Motor neuron (in vitro differentiated cells): Measurements from ENCODE around the gene FAM219A. TPM values are rescaled to one million over a fixed set of nuclear protein-coding genes. Genes with fewer than 3 reads are reported as not detected.
"Not testable (repeated sequence)": the region's sequence is repeated elsewhere in the genome, so short reads cannot be mapped to it uniquely, and the experiment has no call there.

Source experiments
- ATAC-seq, 8 experiments: fragments of 200-7000 bp; cut with Tn5 transposase; replicated peaks in 6 of 8; 2 replicates each; pipeline ENCODE4 v1.8.0; 2021; ENCODE audit warnings: mild to moderate bottlenecking in 8 of 8, moderate library complexity in 8 of 8
- H3K27ac ChIP-seq, 2 donors: fragments of 250-450 bp; sonication (Bioruptor Pico); 2 replicates each; pipeline ENCODE4 v1.9.0; 2021; ENCODE audit warnings: antibody characterized with exemption in 2 of 2, mild to moderate bottlenecking in 2 of 2, moderate library complexity in 1 of 2
- H3K4me1 ChIP-seq, 2 donors: fragments of 250-450 bp; sonication (Bioruptor Pico); replicated peaks in 1 of 2; 2 replicates each; pipeline ENCODE4 v1.6.1; 2021; ENCODE audit warnings: antibody characterized with exemption in 2 of 2, mild to moderate bottlenecking in 2 of 2, moderate library complexity in 1 of 2
- H3K4me3 ChIP-seq, 5 donors: fragments of 250-450 bp; sonication (Bioruptor Pico); 2 replicates each; pipeline ENCODE4 v1.9.0; 2021; ENCODE audit warnings: antibody characterized with exemption in 5 of 5, mild to moderate bottlenecking in 5 of 5, moderate library complexity in 4 of 5
- WGBS, 10 experiments: fragments of 450-650 bp; shearing (Covaris generic); methylation state at CpG; one replicate each; pipeline ENCODE4 v1.0.0; 2022; 5-methylcytosine and 5-hydroxymethylcytosine counted together
- in situ Hi-C, 9 experiments: fragments of 400-800 bp; cut with MboI; loops; one replicate each; pipeline ENCODE4 v1.15.0; 2021; ENCODE audit warnings: low sequenced_read_pairs in 9 of 9, low pct_unique_long_range_greater_than_20kb in 2 of 9; ENCODE audit not compliant: unreplicated experiment in 9 of 9
- total RNA-seq, 8 experiments: library from RNA; unstranded; fragments of 300-600 nt; gene quantifications; 2 replicates each; pipeline versions ENCODE4 v1.2.3 to v1.2.4, GENCODE V29; 2022

The FAM219A gene
- total RNA-seq, 8 experiments from 2014 or later: 7.5 to 55.6 (median 41.0) TPM

- ATAC-seq: no peak
- in situ Hi-C loops: loop anchor here in 2 of 9 experiments (10.0 kb wide), 2 partner anchors 64 to 94 kb away; no protein-coding TSS in a partner anchor
- Histone ChIP-seq H3K4me1 (peaks cover 10 to 19% of the 10 kb centered on the region in 2 donors), H3K27ac (no peak overlapping the region), H3K4me3 (no peak overlapping the region)
- WGBS, 10 experiments: 0 to 100% (median 58%) methylated on average over 1 to 3 of the region's 3 CpGs; no CpG with 5 or more reads in 4 of the 10 experiments
Measured at GRCh38 chr9:34498553-34498952, 40.2 kb upstream of the FAM219A start.

- ATAC-seq: no peak
- Histone ChIP-seq H3K4me3 (no peak overlapping the region), H3K27ac (no peak overlapping the region), H3K4me1 (peaks cover 2 to 4% of the 10 kb centered on the region in 2 donors)
- in situ Hi-C loops: loop anchor here in 2 of 9 experiments (10.0 kb wide), 2 partner anchors 61 to 91 kb away; no protein-coding TSS in a partner anchor
- 59 to 96% (median 84%) methylated on average over 1 to 6 of the region's 6 CpGs; no CpG with 5 or more reads in 2 of the 10 experiments for WGBS, 10 experiments
Measured at GRCh38 chr9:34496149-34496712, 37.9 kb upstream of the FAM219A start.

DNA sequence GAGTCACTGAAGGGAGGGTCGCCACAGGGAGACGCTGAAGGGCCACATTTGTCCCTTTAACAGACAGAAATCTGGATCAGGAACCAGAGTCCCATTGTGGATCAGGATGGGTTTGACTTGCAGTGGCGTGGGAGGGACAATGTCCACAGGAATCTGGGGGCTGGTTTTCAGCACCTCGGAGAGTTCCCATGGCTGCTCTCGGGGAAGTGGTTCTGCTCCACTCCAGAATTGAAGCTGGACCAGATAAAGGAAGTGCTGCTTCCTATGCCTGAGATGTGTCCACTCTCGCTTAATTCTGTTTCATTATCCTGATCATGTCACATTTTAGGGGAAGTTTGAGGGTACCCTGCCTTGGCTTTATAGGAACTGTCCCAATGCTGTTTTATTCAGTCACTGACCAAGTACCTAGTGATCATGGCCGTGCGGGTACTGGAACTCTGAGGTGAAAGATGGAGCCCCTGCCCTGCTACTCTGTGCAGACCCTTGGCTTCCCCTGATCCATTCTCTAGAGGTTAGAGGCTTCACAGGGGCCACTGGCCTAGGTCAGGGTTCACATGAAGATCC, 35.7 kb upstream of the FAM219A start:
- ATAC-seq: peak in 4 of 8 experiments; percentile 29 to 80 (median 68)
- Histone ChIP-seq H3K27ac (no peak overlapping the region), H3K4me1 (peaks cover 0 to 4% of the 10 kb centered on the region in 2 donors), H3K4me3 (no peak overlapping the region)
- WGBS, 10 experiments: 0 to 93% (median 48%) methylated on average over 2 to 7 of the region's 8 CpGs; no CpG with 5 or more reads in 2 of the 10 experiments
- in situ Hi-C loops: loop anchor here in 2 of 9 experiments (10.0 kb wide), 2 partner anchors 59 to 89 kb away; no protein-coding TSS in a partner anchor

DNA sequence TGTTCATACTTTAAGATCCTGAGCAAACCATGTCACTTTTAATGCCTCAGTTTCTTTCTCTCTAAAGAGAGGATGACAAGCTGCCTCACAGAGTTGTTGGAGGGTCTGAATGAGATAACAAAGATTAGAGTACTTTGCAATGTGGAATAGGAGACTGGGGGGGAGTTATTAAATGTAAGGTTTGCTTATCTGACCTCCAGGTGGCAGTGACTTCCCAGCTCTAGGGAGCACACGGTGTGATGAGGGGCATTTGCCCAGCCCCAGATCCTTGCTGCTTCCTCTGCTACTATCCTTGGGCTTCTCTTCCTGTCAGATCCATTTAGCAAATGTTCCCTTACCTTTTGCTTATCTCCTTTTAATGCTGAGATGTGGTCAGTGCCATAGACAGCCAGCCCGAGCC, 33.7 kb upstream of the FAM219A start:
- Histone ChIP-seq H3K4me1 (no peaks in the 10 kb centered on the region), H3K27ac (no peak overlapping the region), H3K4me3 (no peak overlapping the region)
- ATAC-seq: peak in 1 of 8 experiments; percentile 35
- in situ Hi-C loops: loop anchor here in 2 of 9 experiments (10.0 kb wide), 2 partner anchors 57 to 87 kb away; no protein-coding TSS in a partner anchor
- WGBS, 10 experiments: 0% methylated on average over 1 of the region's 2 CpGs; no CpG with 5 or more reads in 9 of the 10 experiments

GRCh38 chr9:34491596-34491995, 33.2 kb upstream of the FAM219A start:
- in situ Hi-C loops: loop anchor here in 2 of 9 experiments (10.0 kb wide), 2 partner anchors 57 to 87 kb away; no protein-coding TSS in a partner anchor
- WGBS, 10 experiments: 0% methylated on average over 1 of the region's 2 CpGs; no CpG with 5 or more reads in 8 of the 10 experiments

GRCh38 chr9:34490760-34491159, 32.4 kb upstream of the FAM219A start:
- Histone ChIP-seq H3K4me1 (no peaks in the 10 kb centered on the region), H3K27ac (no peak overlapping the region), H3K4me3 (no peak overlapping the region)
- no peak for ATAC-seq
- WGBS, 10 experiments: 0 to 75% (median 15%) methylated on average over 1 to 2 of the region's 3 CpGs; no CpG with 5 or more reads in 4 of the 10 experiments
- in situ Hi-C loops: loop anchor here in 2 of 9 experiments (10.0 kb wide), 2 partner anchors 56 to 86 kb away; no protein-coding TSS in a partner anchor

More at GRCh38 chr9:34491596-34491995, 33.2 kb upstream of the FAM219A start:
- H3K4me3 ChIP-seq: no peak overlapping the region
- H3K4me1 ChIP-seq: no peaks in the 10 kb centered on the region
- no peak overlapping the region for H3K27ac ChIP-seq
- no peak for ATAC-seq

DNA sequence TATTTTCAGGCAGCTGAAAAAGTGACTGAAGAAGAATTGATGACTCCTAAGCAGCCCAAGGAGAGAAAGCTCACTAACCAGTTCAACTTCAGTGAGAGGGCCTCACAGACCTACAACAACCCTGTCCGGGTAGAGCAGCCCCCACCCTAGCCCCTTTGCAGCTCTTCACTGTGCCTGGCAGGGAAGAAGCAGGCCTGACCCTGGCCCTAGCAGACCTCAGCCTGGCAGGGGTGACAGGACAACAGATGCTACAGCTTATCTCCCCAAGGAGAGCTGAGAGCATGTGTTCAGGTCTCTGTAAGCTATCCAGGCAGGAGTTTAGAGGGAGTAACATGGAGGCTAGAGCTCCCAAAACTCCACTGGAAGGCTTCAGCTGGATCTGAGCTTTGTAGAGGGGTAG, 32.0 kb upstream of the FAM219A start:
- ATAC-seq: no peak

GRCh38 chr9:34486572-34486971, 28.2 kb upstream of the FAM219A start:
- in situ Hi-C loops: no loop called here

More for the DNA sequence above, 32.0 kb upstream of the FAM219A start:
- in situ Hi-C loops: loop anchor here in 2 of 9 experiments (10.0 kb wide), 2 partner anchors 56 to 86 kb away; no protein-coding TSS in a partner anchor
- no peak overlapping the region for H3K27ac ChIP-seq
- H3K4me1 ChIP-seq: no peaks in the 10 kb centered on the region
- 17 to 63% methylated on average over 1 of the region's 1 CpG; no CpG with 5 or more reads in 8 of the 10 experiments for WGBS, 10 experiments
- H3K4me3 ChIP-seq: no peak overlapping the region

GRCh38 chr9:34485822-34486221, 27.5 kb upstream of the FAM219A start:
- in situ Hi-C loops: no loop called here
- Histone ChIP-seq H3K27ac (no peak overlapping the region), H3K4me3 (no peak overlapping the region), H3K4me1 (no peaks in the 10 kb centered on the region)
- ATAC-seq: no peak
- 9 to 100% (median 80%) methylated on average over 1 to 3 of the region's 6 CpGs; no CpG with 5 or more reads in 2 of the 10 experiments for WGBS, 10 experiments

More at GRCh38 chr9:34486572-34486971, 28.2 kb upstream of the FAM219A start:
- 0 to 100% (median 67%) methylated on average over 1 to 3 of the region's 3 CpGs; no CpG with 5 or more reads in 2 of the 10 experiments for WGBS, 10 experiments
- no peak for ATAC-seq
- Histone ChIP-seq H3K27ac (no peak overlapping the region), H3K4me1 (no peaks in the 10 kb centered on the region), H3K4me3 (no peak overlapping the region)

- no peak for ATAC-seq
- no peak overlapping the region for H3K4me3 ChIP-seq
- peaks cover 0 to 4% of the 10 kb centered on the region in 2 donors for H3K4me1 ChIP-seq
- H3K27ac ChIP-seq: no peak overlapping the region
- in situ Hi-C loops: no loop called here
Measured at GRCh38 chr9:34484678-34485077, 26.3 kb upstream of the FAM219A start.

- in situ Hi-C loops, H3K27ac ChIP-seq, H3K4me3 ChIP-seq, ATAC-seq: not testable (repeated sequence)
- H3K4me1 ChIP-seq: peaks cover 0 to 10% of the 10 kb centered on the region in 2 donors
- 100% methylated on average over 3 of the region's 27 CpGs; no CpG with 5 or more reads in 9 of the 10 experiments for WGBS, 10 experiments
Measured at GRCh38 chr9:34482746-34483145, 24.4 kb upstream of the FAM219A start.

DNA sequence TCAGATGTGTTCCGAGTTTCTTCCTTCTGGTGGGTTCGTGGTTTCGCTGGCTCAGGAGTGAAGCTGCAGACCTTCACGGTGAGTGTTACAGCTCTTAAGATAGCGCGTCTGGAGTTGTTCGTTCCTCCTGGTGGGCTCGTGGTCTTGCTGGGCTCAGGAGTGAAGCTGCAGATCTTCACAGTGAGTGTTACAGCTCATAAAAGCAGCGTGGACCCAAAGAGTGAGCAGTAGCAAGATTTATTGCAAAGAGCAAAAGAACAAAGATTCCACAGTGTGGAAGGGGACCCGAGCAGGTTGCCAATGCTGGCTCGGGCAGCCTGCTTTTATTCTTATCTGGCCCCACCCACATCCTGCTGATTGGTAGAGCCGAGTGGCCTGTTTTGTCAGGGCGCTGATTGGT, 23.2 kb upstream of the FAM219A start:
- H3K4me3 ChIP-seq, in situ Hi-C loops, H3K27ac ChIP-seq, ATAC-seq: not testable (repeated sequence)
- H3K4me1 ChIP-seq: peaks cover 0 to 10% of the 10 kb centered on the region in 2 donors
- WGBS, 10 experiments: 60 to 92% (median 91%) methylated on average over 1 to 5 of the region's 13 CpGs; no CpG with 5 or more reads in 7 of the 10 experiments

- no peak overlapping the region for H3K4me3 ChIP-seq
- 0 to 44% (median 29%) methylated on average over 1 to 5 of the region's 5 CpGs; no CpG with 5 or more reads in 2 of the 10 experiments for WGBS, 10 experiments
- peak in 5 of 8 experiments; percentile 14 to 79 (median 59) for ATAC-seq
- no peak overlapping the region for H3K27ac ChIP-seq
- in situ Hi-C loops: no loop called here
- peaks cover 0 to 10% of the 10 kb centered on the region in 2 donors for H3K4me1 ChIP-seq
Measured at GRCh38 chr9:34479431-34479866, 21.1 kb upstream of the FAM219A start.
